ENCODE data around the gene GLG1. TPM values are rescaled to one million over a fixed set of nuclear protein-coding genes. Genes with fewer than 3 reads are reported as not detected.
A peak's percentile ranks its signal among the peaks of the same experiment; 100 is the strongest.

GLG1 gene
- total RNA-seq, 1 experiment from 2014 or later, result 487 TPM

GRCh38 chr16:74499114-74499513 lies 107.8 kb downstream of the GLG1 start:
- Histone ChIP-seq H3K36me3 (ENCODE audit: insufficient read depth, low read length, poor library complexity, severe bottlenecking) (peaks cover 74% of the 10 kb centered on the region), H3K27ac (ENCODE audit: low read depth, low read length, poor library complexity, severe bottlenecking) (peak overlapping the region; percentile 11), H3K4me1 (ENCODE audit: insufficient read depth, low read length, poor library complexity, severe bottlenecking) (peaks cover 78% of the 10 kb centered on the region), H3K4me3 (ENCODE audit: low read depth, low read length, poor library complexity, severe bottlenecking) (no peak overlapping the region), H3K9me3 (ENCODE audit: low read depth, low read length, poor library complexity, severe bottlenecking) (no peaks in the 10 kb centered on the region), H3K27me3 (replicated peaks; ENCODE audit: insufficient read depth, low read depth, low read length, poor library complexity) (no peaks in the 10 kb centered on the region)
- no peak for TF ChIP-seq CTCF (conservative IDR thresholded peaks at IDR 0.05; ENCODE audit: low read depth, low read length)
- TF ChIP-seq EZH2 (IDR thresholded peaks at IDR 0.05; ENCODE audit: borderline replicate concordance, low read depth, low read length, poor library complexity, severe bottlenecking), result no peak
- no TSS peak for BruUV-seq (replicated peaks)
- POLR2A ChIA-PET (ENCODE audit: low non-redundant PET), result no interaction called here
- CTCF ChIA-PET, result no interaction called here
- intact Hi-C loops (cut with micrococcal nuclease; ENCODE audit: unreplicated experiment), result loop anchor here (10.0 kb wide), 1 partner anchor 106 kb away; the partner anchor contains the start of gene GLG1
- DNase-seq (ENCODE audit: low spot score), result no peak

GRCh38 chr16:74497761-74498160 lies 109.2 kb downstream of the GLG1 start:
- BruUV-seq (replicated peaks), result no TSS peak
- no peak for TF ChIP-seq EZH2 (IDR thresholded peaks at IDR 0.05; ENCODE audit: borderline replicate concordance, low read depth, low read length, poor library complexity, severe bottlenecking)
- TF ChIP-seq CTCF (conservative IDR thresholded peaks at IDR 0.05; ENCODE audit: low read depth, low read length), result no peak
- ChIA-PET POLR2A (ENCODE audit: low non-redundant PET) (no interaction called here), CTCF (no interaction called here)
- H3K36me3 ChIP-seq (ENCODE audit: insufficient read depth, low read length, poor library complexity, severe bottlenecking), result peaks cover 75% of the 10 kb centered on the region
- no peak for DNase-seq (ENCODE audit: low spot score)
- H3K9me3 ChIP-seq (ENCODE audit: low read depth, low read length, poor library complexity, severe bottlenecking), result no peaks in the 10 kb centered on the region
- peaks cover 69% of the 10 kb centered on the region for H3K4me1 ChIP-seq (ENCODE audit: insufficient read depth, low read length, poor library complexity, severe bottlenecking)
- intact Hi-C loops (cut with micrococcal nuclease; ENCODE audit: unreplicated experiment), result loop anchor here (10.0 kb wide), 1 partner anchor 107 kb away; the partner anchor contains the start of gene GLG1
- H3K27me3 ChIP-seq (replicated peaks; ENCODE audit: insufficient read depth, low read depth, low read length, poor library complexity), result no peaks in the 10 kb centered on the region
- H3K27ac ChIP-seq (ENCODE audit: low read depth, low read length, poor library complexity, severe bottlenecking), result no peak overlapping the region
- H3K4me3 ChIP-seq (ENCODE audit: low read depth, low read length, poor library complexity, severe bottlenecking), result no peak overlapping the region

- DNase-seq (ENCODE audit: low spot score), result no peak
- no peak for TF ChIP-seq EZH2 (IDR thresholded peaks at IDR 0.05; ENCODE audit: borderline replicate concordance, low read depth, low read length, poor library complexity, severe bottlenecking)
- no peak for TF ChIP-seq CTCF (conservative IDR thresholded peaks at IDR 0.05; ENCODE audit: low read depth, low read length)
- Histone ChIP-seq H3K4me1 (ENCODE audit: insufficient read depth, low read length, poor library complexity, severe bottlenecking) (peaks cover 52% of the 10 kb centered on the region), H3K27ac (ENCODE audit: low read depth, low read length, poor library complexity, severe bottlenecking) (peak overlapping the region; percentile 64), H3K36me3 (ENCODE audit: insufficient read depth, low read length, poor library complexity, severe bottlenecking) (peaks cover 88% of the 10 kb centered on the region), H3K4me3 (ENCODE audit: low read depth, low read length, poor library complexity, severe bottlenecking) (no peak overlapping the region), H3K9me3 (ENCODE audit: low read depth, low read length, poor library complexity, severe bottlenecking) (no peaks in the 10 kb centered on the region), H3K27me3 (replicated peaks; ENCODE audit: insufficient read depth, low read depth, low read length, poor library complexity) (no peaks in the 10 kb centered on the region)
- BruUV-seq (replicated peaks), result no TSS peak
- intact Hi-C loops (cut with micrococcal nuclease; ENCODE audit: unreplicated experiment), result loop anchor here (10.0 kb wide), 1 partner anchor 109 kb away; the partner anchor contains the start of gene GLG1
- ChIA-PET POLR2A (ENCODE audit: low non-redundant PET) (interaction anchor here (0.6 kb wide), 1 partner anchor 556 kb away, joined by 5 read pairs; no protein-coding TSS in a partner anchor), CTCF (no interaction called here)
These were observed 110.9 kb downstream of the GLG1 start for GRCh38 chr16:74496054-74496453.

Data from A673 (cell line).